ENCODE data around the gene VPS37D. TPM values are rescaled to one million over a fixed set of nuclear protein-coding genes. Genes with fewer than 3 reads are reported as not detected.

The VPS37D gene
- total and polyA plus RNA-seq, 2 experiments from 2014 or later, result 5.6 to 9.5 TPM

DNA sequence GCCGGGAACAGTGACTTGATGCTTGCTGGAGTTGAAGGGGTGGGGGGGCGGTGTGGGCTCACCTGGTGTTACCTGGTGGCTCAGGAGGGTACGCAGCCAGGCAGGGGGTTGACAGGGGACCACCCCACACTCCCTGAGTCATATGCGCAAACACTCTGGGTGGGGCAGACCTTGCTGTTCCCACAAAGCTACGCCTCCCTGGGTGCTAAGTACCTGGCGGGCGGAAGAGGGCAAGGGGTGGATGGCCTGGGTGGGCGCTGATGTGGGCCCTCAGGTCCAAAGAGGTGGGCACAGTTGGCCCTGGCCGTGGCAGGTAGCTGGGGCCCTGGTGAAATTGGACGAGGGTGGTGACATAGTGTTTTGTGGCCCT is 37.9 kb downstream of the VPS37D start:
- Histone ChIP-seq H3K27me3 (no peaks in the 10 kb centered on the region), H3K36me3 (replicated peaks; ENCODE audit: insufficient read depth, low read depth) (no peaks in the 10 kb centered on the region), H3K27ac (no peak overlapping the region), H3K4me1 (ENCODE audit: insufficient read depth) (peaks cover 8% of the 10 kb centered on the region), H3K4me2 (no peak overlapping the region), H2AFZ (no peak overlapping the region), H3K9me3 (ENCODE audit: low read depth) (no peaks in the 10 kb centered on the region), H3K79me2 (peaks cover 13% of the 10 kb centered on the region), H3K4me3 (no peak overlapping the region), H3K9me2 (replicated peaks; ENCODE audit: insufficient read depth) (no peaks in the 10 kb centered on the region), H4K20me1 (ENCODE audit: insufficient read depth, poor library complexity, severe bottlenecking) (no peaks in the 10 kb centered on the region)
- 94% methylated on average over 10 of the region's 10 CpGs for WGBS (ENCODE audit: low lambda C conversion rate, missing lambda C conversion rate)
- no peak for DNase-seq (ENCODE audit: low spot score)
- no peak for TF ChIP-seq EZH2phosphoT487 (IDR thresholded peaks at IDR 0.05; ENCODE audit: low read depth, severe bottlenecking, unreplicated experiment)

DNA sequence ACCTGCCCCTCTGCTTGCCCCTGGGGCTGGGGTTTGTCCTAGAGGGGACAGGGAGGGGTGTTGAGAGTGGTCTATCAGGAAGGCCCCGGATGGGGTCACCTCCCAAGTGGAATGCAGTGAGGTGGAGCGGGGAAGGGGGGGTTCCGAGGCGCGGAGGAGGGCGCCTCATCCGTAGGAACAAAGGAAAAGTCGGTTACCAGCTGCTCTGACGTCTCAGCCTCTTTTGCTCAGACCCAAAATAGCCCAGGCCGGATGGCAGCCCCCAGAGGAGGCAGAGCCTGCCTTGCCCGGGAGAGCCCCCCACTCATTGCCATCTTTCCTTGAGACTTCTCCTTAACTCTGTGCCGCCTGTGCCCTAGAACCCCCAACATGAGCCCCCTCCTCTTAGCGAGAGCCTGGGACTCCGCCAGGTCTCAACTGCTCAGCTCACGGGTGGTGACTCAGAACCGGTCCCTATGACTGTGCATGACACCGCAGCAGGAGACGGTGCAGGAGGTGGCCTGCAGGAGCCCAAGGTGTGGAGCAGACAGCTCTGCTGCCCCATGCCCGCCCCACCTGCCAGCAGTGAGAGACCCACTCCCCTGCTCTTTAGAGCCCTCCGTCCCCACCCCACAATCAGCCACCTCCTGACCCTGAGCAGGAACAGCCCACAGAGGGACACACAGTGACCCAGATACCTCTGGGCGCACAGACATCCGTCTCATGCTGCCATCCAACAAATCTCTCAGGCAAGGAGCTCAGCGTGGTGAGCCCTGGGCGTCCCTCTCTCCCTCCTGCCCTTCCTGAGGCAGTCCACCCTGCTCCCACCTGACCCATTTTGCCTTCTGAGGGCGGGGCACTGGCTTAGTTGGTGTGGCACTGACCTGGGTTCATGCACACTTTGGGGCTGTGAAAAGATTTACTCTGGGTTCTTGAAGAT is 38.8 kb downstream of the VPS37D start:
- Histone ChIP-seq H3K36me3 (replicated peaks; ENCODE audit: insufficient read depth, low read depth) (no peaks in the 10 kb centered on the region), H3K27me3 (no peaks in the 10 kb centered on the region), H2AFZ (no peak overlapping the region), H3K27ac (no peak overlapping the region), H3K79me2 (peaks cover 22% of the 10 kb centered on the region), H3K4me2 (no peak overlapping the region), H3K9me2 (replicated peaks; ENCODE audit: insufficient read depth) (no peaks in the 10 kb centered on the region), H3K4me1 (ENCODE audit: insufficient read depth) (peaks cover 8% of the 10 kb centered on the region), H3K9me3 (ENCODE audit: low read depth) (no peaks in the 10 kb centered on the region), H4K20me1 (ENCODE audit: insufficient read depth, poor library complexity, severe bottlenecking) (no peaks in the 10 kb centered on the region), H3K4me3 (no peak overlapping the region)
- 91% methylated on average over 24 of the region's 25 CpGs for WGBS (ENCODE audit: low lambda C conversion rate, missing lambda C conversion rate)
- no peak for DNase-seq (ENCODE audit: low spot score)
- TF ChIP-seq, protein P1, sequence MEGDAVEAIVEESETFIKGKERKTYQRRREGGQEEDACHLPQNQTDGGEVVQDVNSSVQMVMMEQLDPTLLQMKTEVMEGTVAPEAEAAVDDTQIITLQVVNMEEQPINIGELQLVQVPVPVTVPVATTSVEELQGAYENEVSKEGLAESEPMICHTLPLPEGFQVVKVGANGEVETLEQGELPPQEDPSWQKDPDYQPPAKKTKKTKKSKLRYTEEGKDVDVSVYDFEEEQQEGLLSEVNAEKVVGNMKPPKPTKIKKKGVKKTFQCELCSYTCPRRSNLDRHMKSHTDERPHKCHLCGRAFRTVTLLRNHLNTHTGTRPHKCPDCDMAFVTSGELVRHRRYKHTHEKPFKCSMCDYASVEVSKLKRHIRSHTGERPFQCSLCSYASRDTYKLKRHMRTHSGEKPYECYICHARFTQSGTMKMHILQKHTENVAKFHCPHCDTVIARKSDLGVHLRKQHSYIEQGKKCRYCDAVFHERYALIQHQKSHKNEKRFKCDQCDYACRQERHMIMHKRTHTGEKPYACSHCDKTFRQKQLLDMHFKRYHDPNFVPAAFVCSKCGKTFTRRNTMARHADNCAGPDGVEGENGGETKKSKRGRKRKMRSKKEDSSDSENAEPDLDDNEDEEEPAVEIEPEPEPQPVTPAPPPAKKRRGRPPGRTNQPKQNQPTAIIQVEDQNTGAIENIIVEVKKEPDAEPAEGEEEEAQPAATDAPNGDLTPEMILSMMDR (IDR thresholded peaks at IDR 0.05; ENCODE audit: poor library complexity), result no peak
- TF ChIP-seq EZH2 (IDR thresholded peaks at IDR 0.05; ENCODE audit: borderline replicate concordance) (no peak), EZH2phosphoT487 (IDR thresholded peaks at IDR 0.05; ENCODE audit: low read depth, severe bottlenecking, unreplicated experiment) (no peak)

DNA sequence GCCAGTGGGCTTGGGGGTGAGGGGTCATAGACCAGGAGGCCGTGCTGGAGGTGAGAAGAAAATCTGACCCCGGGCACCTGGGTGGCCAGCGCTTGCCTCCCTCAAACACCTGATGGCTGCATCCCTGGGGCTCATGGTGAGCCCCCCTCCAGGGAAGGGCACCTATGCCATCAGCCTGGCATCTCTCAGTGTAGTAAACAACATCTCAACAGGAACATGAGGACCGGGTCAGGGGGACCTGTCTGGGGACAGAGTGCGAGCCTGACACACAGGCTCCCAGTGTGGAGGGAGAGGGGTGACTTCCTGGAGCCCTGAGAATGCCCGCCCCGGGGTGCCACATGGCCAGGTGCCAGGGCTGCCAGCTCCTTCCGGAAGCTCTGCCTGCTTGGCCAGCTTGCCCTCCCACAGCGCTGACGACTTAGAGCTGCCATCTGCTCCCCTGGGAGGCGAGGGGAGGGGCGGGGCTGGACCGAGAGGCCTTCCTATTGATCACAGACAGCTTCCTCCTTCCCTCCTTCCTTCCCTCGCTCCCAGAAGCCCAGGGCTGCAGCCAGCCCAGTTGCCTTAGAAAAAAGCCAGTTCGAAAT is 39.5 kb downstream of the VPS37D start:
- TF ChIP-seq EZH2phosphoT487 (IDR thresholded peaks at IDR 0.05; ENCODE audit: low read depth, severe bottlenecking, unreplicated experiment) (no peak), EZH2 (IDR thresholded peaks at IDR 0.05; ENCODE audit: borderline replicate concordance) (no peak)
- TF ChIP-seq, protein P1 (IDR thresholded peaks at IDR 0.05; ENCODE audit: poor library complexity), result no peak
- H3K36me3 ChIP-seq (replicated peaks; ENCODE audit: insufficient read depth, low read depth), result no peaks in the 10 kb centered on the region
- H3K27ac ChIP-seq, result no peak overlapping the region
- peaks cover 29% of the 10 kb centered on the region for H3K79me2 ChIP-seq
- peaks cover 8% of the 10 kb centered on the region for H3K4me1 ChIP-seq (ENCODE audit: insufficient read depth)
- no peak overlapping the region for H3K4me3 ChIP-seq
- H3K4me2 ChIP-seq, result no peak overlapping the region
- no peaks in the 10 kb centered on the region for H4K20me1 ChIP-seq (ENCODE audit: insufficient read depth, poor library complexity, severe bottlenecking)
- H2AFZ ChIP-seq, result no peak overlapping the region
- H3K9me2 ChIP-seq (replicated peaks; ENCODE audit: insufficient read depth), result no peaks in the 10 kb centered on the region
- no peak for DNase-seq (ENCODE audit: low spot score)
- 97% methylated on average over 15 of the region's 15 CpGs for WGBS (ENCODE audit: low lambda C conversion rate, missing lambda C conversion rate)
- no peaks in the 10 kb centered on the region for H3K9me3 ChIP-seq (ENCODE audit: low read depth)
- no peaks in the 10 kb centered on the region for H3K27me3 ChIP-seq

DNA sequence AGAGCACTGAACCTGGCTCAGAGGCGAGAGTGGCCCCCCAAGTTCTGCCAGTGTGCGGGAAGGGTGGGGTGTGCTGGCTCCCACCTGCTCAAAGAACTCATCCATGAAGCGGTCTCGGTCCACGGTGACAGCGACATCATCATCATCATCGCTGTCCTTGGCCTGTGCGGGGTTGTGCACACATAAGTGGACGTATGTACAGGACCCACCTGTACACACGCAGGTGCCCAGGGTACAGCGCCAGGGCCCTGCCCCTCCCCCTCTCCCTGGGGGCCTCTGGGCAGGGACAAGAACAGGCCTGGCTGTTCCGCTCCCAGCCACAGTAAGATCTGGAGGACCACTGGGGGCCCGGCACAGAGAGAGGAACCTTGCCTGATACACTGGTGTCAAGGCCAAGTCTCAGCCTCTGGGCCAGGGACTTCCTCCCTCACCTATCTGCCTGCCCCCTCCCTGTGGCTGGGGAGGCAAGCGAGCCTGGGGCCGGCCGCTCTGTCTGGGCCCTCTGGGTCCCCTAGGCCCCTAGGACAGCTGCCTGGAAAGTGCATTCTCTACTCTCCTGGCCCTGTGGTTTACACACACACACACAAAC is 41.4 kb downstream of the VPS37D start:
- H3K9me3 ChIP-seq (ENCODE audit: low read depth), result no peaks in the 10 kb centered on the region
- TF ChIP-seq, protein P1 (IDR thresholded peaks at IDR 0.05; ENCODE audit: poor library complexity), result no peak
- TF ChIP-seq EZH2phosphoT487 (IDR thresholded peaks at IDR 0.05; ENCODE audit: low read depth, severe bottlenecking, unreplicated experiment), result no peak
- TF ChIP-seq EZH2 (IDR thresholded peaks at IDR 0.05; ENCODE audit: borderline replicate concordance), result no peak
- no peaks in the 10 kb centered on the region for H4K20me1 ChIP-seq (ENCODE audit: insufficient read depth, poor library complexity, severe bottlenecking)
- no peaks in the 10 kb centered on the region for H3K36me3 ChIP-seq (replicated peaks; ENCODE audit: insufficient read depth, low read depth)
- WGBS (ENCODE audit: low lambda C conversion rate, missing lambda C conversion rate), result 96% methylated on average over 16 of the region's 16 CpGs
- H3K27me3 ChIP-seq, result no peaks in the 10 kb centered on the region
- DNase-seq (ENCODE audit: low spot score), result no peak
- no peak overlapping the region for H3K4me2 ChIP-seq
- H3K27ac ChIP-seq, result no peak overlapping the region
- peaks cover 48% of the 10 kb centered on the region for H3K79me2 ChIP-seq
- no peak overlapping the region for H2AFZ ChIP-seq
- no peaks in the 10 kb centered on the region for H3K9me2 ChIP-seq (replicated peaks; ENCODE audit: insufficient read depth)
- peaks cover 7% of the 10 kb centered on the region for H3K4me1 ChIP-seq (ENCODE audit: insufficient read depth)
- no peak overlapping the region for H3K4me3 ChIP-seq
